ENCODE data around the gene RPS6KB1. TPM values are rescaled to one million over a fixed set of nuclear protein-coding genes. Genes with fewer than 3 reads are reported as not detected.

RPS6KB1 gene
- total and polyA plus RNA-seq, 2 experiments from 2014 or later = 23.3 to 31.4 TPM

GRCh38 chr17:59888145-59888750 is 4.7 kb upstream of the RPS6KB1 start:
- 95 to 97% methylated on average over 8 of the region's 8 CpGs for WGBS, 2 experiments (ENCODE audit: low coverage in 1 of 2, low lambda C conversion rate in 2 of 2, missing lambda C conversion rate in 2 of 2)

DNA sequence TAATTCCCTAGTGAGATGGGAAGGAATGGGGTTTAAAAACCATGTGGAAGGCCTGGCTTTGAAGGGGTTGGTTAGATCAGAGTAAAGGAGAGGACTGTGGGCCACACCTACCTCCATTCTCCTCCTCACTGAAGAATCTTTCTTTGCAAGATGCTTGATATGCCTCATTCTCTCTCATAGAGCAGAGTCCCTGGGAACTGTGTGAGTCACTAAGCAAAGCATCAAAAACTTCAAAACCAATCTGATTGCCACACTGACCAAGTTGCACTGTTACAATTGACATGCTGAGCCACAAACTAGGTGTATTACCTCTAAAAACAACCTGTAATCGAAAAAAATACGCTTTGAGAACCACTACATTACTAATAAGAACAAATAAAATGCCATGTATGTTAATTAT is 2.2 kb upstream of the RPS6KB1 start:
- Histone ChIP-seq H3K4me2 (ENCODE audit: unreplicated experiment) (no peak overlapping the region), H3K9me3 (ENCODE audit: low read depth) (no peaks in the 10 kb centered on the region), H4K20me1 (ENCODE audit: insufficient read depth) (no peaks in the 10 kb centered on the region), H3K4me1 (ENCODE audit: insufficient read depth) (peaks cover 17% of the 10 kb centered on the region), H3K36me3 (ENCODE audit: low read depth) (no peaks in the 10 kb centered on the region), H3F3A (ENCODE audit: insufficient read depth) (peaks cover 4% of the 10 kb centered on the region; the same call in 1 of the 2 replicates), H3K79me2 (ENCODE audit: insufficient read depth) (peaks cover 46% of the 10 kb centered on the region), H3K9ac (no peak overlapping the region), H3K27ac (no peak overlapping the region), H2AFZ (no peak overlapping the region), H3K27me3 (replicated peaks; ENCODE audit: insufficient read depth) (no peaks in the 10 kb centered on the region), H3K4me3 (no peak overlapping the region), H3K9me2 (ENCODE audit: insufficient read depth) (no peaks in the 10 kb centered on the region)
- TF ChIP-seq EZH2 (IDR thresholded peaks at IDR 0.05; ENCODE audit: insufficient read depth, poor library complexity, severe bottlenecking) = no peak
- TF ChIP-seq EZH2phosphoT487 (IDR thresholded peaks at IDR 0.05; ENCODE audit: insufficient read depth, low read depth) = no peak
- in situ Hi-C loops (cut with MboI) = no loop called here
- DNase-seq = peak; percentile 67
- 97% methylated on average over 2 of the region's 2 CpGs for WGBS, 2 experiments (ENCODE audit: low coverage in 1 of 2, low lambda C conversion rate in 2 of 2, missing lambda C conversion rate in 2 of 2)

More at GRCh38 chr17:59888145-59888750, 4.7 kb upstream of the RPS6KB1 start:
- H3K79me2 ChIP-seq (ENCODE audit: insufficient read depth) = peaks cover 22% of the 10 kb centered on the region
- no peaks in the 10 kb centered on the region for H4K20me1 ChIP-seq (ENCODE audit: insufficient read depth)
- no peak for DNase-seq
- H3K27ac ChIP-seq = no peak overlapping the region
- no peak for TF ChIP-seq EZH2 (IDR thresholded peaks at IDR 0.05; ENCODE audit: insufficient read depth, poor library complexity, severe bottlenecking)
- no peak for TF ChIP-seq EZH2phosphoT487 (IDR thresholded peaks at IDR 0.05; ENCODE audit: insufficient read depth, low read depth)
- H3K4me2 ChIP-seq (ENCODE audit: unreplicated experiment) = no peak overlapping the region
- peaks cover 4% of the 10 kb centered on the region; the same call in 1 of the 2 replicates for H3F3A ChIP-seq (ENCODE audit: insufficient read depth)
- in situ Hi-C loops (cut with MboI) = no loop called here
- no peaks in the 10 kb centered on the region for H3K9me3 ChIP-seq (ENCODE audit: low read depth)
- no peak overlapping the region for H3K9ac ChIP-seq
- no peak overlapping the region for H2AFZ ChIP-seq
- no peaks in the 10 kb centered on the region for H3K36me3 ChIP-seq (ENCODE audit: low read depth)
- H3K4me1 ChIP-seq (ENCODE audit: insufficient read depth) = peaks cover 8% of the 10 kb centered on the region; the same call in 1 of the 2 replicates
- no peaks in the 10 kb centered on the region for H3K27me3 ChIP-seq (replicated peaks; ENCODE audit: insufficient read depth)
- H3K9me2 ChIP-seq (ENCODE audit: insufficient read depth) = no peaks in the 10 kb centered on the region
- no peak overlapping the region for H3K4me3 ChIP-seq

- Histone ChIP-seq H3K9me3 (ENCODE audit: low read depth) (no peaks in the 10 kb centered on the region), H3K4me3 (peak overlapping the region; percentile 76), H3K9me2 (ENCODE audit: insufficient read depth) (no peaks in the 10 kb centered on the region), H3K4me1 (ENCODE audit: insufficient read depth) (peaks cover 24% of the 10 kb centered on the region), H3K27me3 (replicated peaks; ENCODE audit: insufficient read depth) (no peaks in the 10 kb centered on the region), H3K4me2 (ENCODE audit: unreplicated experiment) (peak overlapping the region; percentile 61), H3K9ac (peak overlapping the region; percentile 94), H3K36me3 (ENCODE audit: low read depth) (no peaks in the 10 kb centered on the region), H3F3A (ENCODE audit: insufficient read depth) (peaks cover 9% of the 10 kb centered on the region; the same call in 1 of the 2 replicates), H4K20me1 (ENCODE audit: insufficient read depth) (no peaks in the 10 kb centered on the region), H2AFZ (peak overlapping the region; percentile 89), H3K79me2 (ENCODE audit: insufficient read depth) (peaks cover 63% of the 10 kb centered on the region), H3K27ac (peak overlapping the region; percentile 37)
- 3% methylated on average over 25 of the region's 25 CpGs for WGBS, 2 experiments (ENCODE audit: low coverage in 1 of 2, low lambda C conversion rate in 2 of 2, missing lambda C conversion rate in 2 of 2)
- DNase-seq = no peak
- in situ Hi-C loops (cut with MboI) = no loop called here
- TF ChIP-seq EZH2 (IDR thresholded peaks at IDR 0.05; ENCODE audit: insufficient read depth, poor library complexity, severe bottlenecking) (no peak), EZH2phosphoT487 (IDR thresholded peaks at IDR 0.05; ENCODE audit: insufficient read depth, low read depth) (no peak)
Measured at GRCh38 chr17:59892251-59892923, 534 bp upstream of the RPS6KB1 start.

DNA sequence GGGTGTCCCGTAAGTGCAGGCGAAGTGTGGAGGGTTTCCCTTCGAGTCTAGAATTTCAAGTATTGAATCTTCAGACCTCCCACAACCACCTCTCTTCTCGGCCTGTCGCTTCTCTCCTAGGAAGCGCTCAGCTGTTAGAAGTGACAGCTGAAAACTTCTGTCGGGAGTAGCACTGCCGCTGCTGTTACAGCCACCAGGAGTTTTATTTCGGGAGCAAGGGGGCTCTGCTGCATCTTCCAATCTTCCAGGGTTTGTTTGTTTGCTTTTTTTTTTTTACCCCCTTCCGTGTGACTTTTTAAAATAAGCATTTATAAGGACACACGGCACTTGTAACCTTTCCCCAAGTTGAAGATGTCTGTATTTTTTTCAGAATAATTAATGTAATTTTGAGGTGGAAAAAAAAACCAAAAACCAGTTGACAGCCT is 767 bp downstream of the RPS6KB1 start:
- peaks cover 24% of the 10 kb centered on the region for H3K4me1 ChIP-seq (ENCODE audit: insufficient read depth)
- no peaks in the 10 kb centered on the region for H3K36me3 ChIP-seq (ENCODE audit: low read depth)
- no peaks in the 10 kb centered on the region for H3K27me3 ChIP-seq (replicated peaks; ENCODE audit: insufficient read depth)
- in situ Hi-C loops (cut with MboI) = no loop called here
- no peaks in the 10 kb centered on the region for H3K9me3 ChIP-seq (ENCODE audit: low read depth)
- whole genome bisulfite sequencing, 2 experiments (ENCODE audit: low coverage in 1 of 2, low lambda C conversion rate in 2 of 2, missing lambda C conversion rate in 2 of 2) = 1% methylated on average over 11 of the region's 11 CpGs
- DNase-seq = peak; percentile 62
- H3F3A ChIP-seq (ENCODE audit: insufficient read depth) = peaks cover 9% of the 10 kb centered on the region; the same call in 1 of the 2 replicates
- peaks cover 76% of the 10 kb centered on the region for H3K79me2 ChIP-seq (ENCODE audit: insufficient read depth)
- H3K4me2 ChIP-seq (ENCODE audit: unreplicated experiment) = peak overlapping the region; percentile 89
- peak overlapping the region; percentile 94 for H3K9ac ChIP-seq
- H3K9me2 ChIP-seq (ENCODE audit: insufficient read depth) = no peaks in the 10 kb centered on the region
- peak overlapping the region; percentile 95 for H2AFZ ChIP-seq
- H3K27ac ChIP-seq = peak overlapping the region; percentile 60
- peak overlapping the region; percentile 76 for H3K4me3 ChIP-seq
- no peak for TF ChIP-seq EZH2 (IDR thresholded peaks at IDR 0.05; ENCODE audit: insufficient read depth, poor library complexity, severe bottlenecking)
- TF ChIP-seq EZH2phosphoT487 (IDR thresholded peaks at IDR 0.05; ENCODE audit: insufficient read depth, low read depth) = no peak
- H4K20me1 ChIP-seq (ENCODE audit: insufficient read depth) = no peaks in the 10 kb centered on the region

Data from GM23248 (cell line).